ENCODE measurements around the gene PDGFRB.

PDGFRB gene

DNA sequence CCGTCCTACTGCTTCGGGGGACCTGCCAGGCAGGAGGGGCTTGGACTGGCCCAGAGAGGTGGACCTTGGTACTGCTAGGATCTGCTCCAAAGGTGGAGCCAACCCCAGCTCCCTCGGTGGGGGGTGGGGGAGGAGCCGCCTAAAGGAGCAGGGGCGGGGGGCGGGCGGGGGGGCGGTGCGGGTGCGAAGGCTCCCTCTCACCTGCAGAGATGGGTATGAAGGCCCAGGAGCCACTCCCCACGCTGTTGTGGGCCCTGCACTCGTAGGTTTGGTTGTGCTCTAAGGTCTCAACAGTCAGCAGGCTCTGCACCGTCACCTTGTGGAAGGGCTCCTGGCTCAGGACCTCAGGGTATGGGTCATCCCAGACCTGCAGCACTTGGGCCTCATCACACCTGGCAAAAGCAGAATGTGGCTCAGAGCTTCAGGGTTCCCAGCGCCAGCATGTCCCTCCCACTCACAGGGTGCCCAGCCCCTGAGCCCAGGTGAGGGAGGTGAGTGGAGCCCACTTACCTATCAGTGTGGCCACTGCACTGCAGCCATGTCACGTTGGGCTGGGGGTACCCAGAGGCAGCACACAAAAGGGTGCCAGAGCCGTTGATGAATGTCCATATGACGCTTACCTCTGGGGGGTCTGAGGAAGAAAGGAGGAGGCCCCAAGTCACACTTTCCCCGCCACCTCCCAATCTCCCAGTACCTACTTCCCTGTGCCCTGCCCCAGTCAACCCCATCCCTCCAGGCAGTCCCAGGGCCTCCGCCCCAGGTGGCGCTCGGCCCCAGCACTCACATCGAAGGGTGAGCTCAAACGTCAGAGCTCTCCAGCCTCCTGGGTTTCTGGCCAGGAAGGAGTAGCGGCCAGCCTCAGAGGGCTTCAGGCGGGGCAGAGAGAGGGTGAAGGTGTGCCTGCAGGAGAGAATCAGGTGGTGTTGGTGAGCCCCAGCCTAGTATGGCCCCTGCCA lies 85.7 kb downstream of the PDGFRB start:
- TF ChIP-seq CEBPB (IDR thresholded peaks at IDR 0.05) (no peak), YY1 (IDR thresholded peaks at IDR 0.05; ENCODE audit: low read depth) (no peak), EP300 (IDR thresholded peaks at IDR 0.05; ENCODE audit: borderline replicate concordance) (no peak), RAD21 (IDR thresholded peaks at IDR 0.05; ENCODE audit: low read depth) (no peak), CREB1 (IDR thresholded peaks at IDR 0.05; ENCODE audit: low read depth) (no peak), ZBTB7A (IDR thresholded peaks at IDR 0.05; ENCODE audit: low read depth) (no peak), EGR1 (IDR thresholded peaks at IDR 0.05) (no peak), FOXM1 (IDR thresholded peaks at IDR 0.05; ENCODE audit: borderline replicate concordance, low read depth) (no peak)
- TF ChIP-seq, protein P1, sequence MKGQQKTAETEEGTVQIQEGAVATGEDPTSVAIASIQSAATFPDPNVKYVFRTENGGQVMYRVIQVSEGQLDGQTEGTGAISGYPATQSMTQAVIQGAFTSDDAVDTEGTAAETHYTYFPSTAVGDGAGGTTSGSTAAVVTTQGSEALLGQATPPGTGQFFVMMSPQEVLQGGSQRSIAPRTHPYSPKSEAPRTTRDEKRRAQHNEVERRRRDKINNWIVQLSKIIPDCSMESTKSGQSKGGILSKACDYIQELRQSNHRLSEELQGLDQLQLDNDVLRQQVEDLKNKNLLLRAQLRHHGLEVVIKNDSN (IDR thresholded peaks at IDR 0.05): no peak
- TF ChIP-seq, protein P2, sequence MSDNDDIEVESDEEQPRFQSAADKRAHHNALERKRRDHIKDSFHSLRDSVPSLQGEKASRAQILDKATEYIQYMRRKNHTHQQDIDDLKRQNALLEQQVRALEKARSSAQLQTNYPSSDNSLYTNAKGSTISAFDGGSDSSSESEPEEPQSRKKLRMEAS (IDR thresholded peaks at IDR 0.05): no peak
- TF ChIP-seq, protein P3, sequence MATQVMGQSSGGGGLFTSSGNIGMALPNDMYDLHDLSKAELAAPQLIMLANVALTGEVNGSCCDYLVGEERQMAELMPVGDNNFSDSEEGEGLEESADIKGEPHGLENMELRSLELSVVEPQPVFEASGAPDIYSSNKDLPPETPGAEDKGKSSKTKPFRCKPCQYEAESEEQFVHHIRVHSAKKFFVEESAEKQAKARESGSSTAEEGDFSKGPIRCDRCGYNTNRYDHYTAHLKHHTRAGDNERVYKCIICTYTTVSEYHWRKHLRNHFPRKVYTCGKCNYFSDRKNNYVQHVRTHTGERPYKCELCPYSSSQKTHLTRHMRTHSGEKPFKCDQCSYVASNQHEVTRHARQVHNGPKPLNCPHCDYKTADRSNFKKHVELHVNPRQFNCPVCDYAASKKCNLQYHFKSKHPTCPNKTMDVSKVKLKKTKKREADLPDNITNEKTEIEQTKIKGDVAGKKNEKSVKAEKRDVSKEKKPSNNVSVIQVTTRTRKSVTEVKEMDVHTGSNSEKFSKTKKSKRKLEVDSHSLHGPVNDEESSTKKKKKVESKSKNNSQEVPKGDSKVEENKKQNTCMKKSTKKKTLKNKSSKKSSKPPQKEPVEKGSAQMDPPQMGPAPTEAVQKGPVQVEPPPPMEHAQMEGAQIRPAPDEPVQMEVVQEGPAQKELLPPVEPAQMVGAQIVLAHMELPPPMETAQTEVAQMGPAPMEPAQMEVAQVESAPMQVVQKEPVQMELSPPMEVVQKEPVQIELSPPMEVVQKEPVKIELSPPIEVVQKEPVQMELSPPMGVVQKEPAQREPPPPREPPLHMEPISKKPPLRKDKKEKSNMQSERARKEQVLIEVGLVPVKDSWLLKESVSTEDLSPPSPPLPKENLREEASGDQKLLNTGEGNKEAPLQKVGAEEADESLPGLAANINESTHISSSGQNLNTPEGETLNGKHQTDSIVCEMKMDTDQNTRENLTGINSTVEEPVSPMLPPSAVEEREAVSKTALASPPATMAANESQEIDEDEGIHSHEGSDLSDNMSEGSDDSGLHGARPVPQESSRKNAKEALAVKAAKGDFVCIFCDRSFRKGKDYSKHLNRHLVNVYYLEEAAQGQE (IDR thresholded peaks at IDR 0.05; ENCODE audit: low read depth): no peak

DNA sequence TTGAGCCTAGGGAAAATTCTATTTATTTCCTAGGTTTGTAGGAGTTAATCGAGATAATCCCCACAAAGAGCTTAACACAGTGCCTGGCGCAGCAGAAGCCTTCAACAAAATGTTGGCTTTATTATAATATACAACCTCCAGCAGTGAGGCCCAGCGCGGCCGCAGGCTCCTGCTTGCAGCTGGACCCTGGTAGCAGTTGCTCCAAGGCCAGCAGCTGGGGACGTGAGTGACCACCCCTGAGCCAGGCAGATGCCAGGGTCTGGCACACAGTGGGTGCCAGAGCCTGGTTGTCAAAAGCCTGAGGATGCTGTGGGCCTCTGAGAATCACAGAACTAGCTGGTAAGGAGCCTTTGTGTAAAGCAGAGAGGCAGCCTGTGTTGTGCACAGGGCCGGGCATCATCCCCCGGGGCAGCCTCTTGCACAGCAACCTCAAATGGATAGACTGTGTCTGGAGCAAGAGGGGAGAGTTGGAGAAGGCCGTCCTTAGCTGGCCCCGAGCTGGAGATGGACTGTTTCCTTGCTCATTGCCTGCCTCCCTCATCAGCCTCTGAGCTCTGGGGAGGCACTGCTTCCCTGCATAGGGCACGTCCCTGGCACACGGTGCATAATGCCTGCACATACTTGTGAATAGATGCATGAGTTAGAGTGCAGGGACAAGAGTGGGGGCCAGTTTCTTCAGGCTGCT lies 86.5 kb downstream of the PDGFRB start:
- no peak for TF ChIP-seq CREB1 (IDR thresholded peaks at IDR 0.05; ENCODE audit: low read depth)
- no peak for TF ChIP-seq FOXM1 (IDR thresholded peaks at IDR 0.05; ENCODE audit: borderline replicate concordance, low read depth)
- TF ChIP-seq, protein P1 (IDR thresholded peaks at IDR 0.05): no peak
- TF ChIP-seq RAD21 (IDR thresholded peaks at IDR 0.05; ENCODE audit: low read depth): no peak
- no peak for TF ChIP-seq EGR1 (IDR thresholded peaks at IDR 0.05)
- TF ChIP-seq TCF12 (IDR thresholded peaks at IDR 0.05; ENCODE audit: low read depth): no peak
- no peak for TF ChIP-seq TEAD4 (IDR thresholded peaks at IDR 0.05)
- no peak for TF ChIP-seq NFIC (IDR thresholded peaks at IDR 0.05)

DNA sequence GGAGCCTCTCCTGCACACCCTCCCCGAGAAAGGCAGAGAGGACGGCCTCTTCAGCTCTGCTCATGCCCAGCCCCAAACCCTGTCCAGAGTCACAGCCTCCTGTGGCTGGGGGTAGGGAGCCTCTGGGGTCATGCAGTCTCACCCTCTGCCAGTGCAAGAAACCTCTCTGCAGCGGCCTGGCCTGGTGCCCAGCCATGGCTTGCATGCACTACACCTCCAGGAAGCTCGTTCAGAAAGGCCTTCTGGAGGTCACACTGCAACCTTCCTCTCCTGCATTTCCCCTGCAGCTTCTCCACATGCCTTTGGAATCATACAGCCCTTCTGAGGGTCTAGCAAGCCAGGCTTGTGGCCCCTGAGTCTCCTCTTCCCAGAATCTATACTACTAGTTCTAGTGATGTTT lies 87.2 kb downstream of the PDGFRB start:
- no peak for TF ChIP-seq TAF1 (IDR thresholded peaks at IDR 0.05; ENCODE audit: low read depth)
- TF ChIP-seq, protein P3 (IDR thresholded peaks at IDR 0.05; ENCODE audit: low read depth): no peak

DNA sequence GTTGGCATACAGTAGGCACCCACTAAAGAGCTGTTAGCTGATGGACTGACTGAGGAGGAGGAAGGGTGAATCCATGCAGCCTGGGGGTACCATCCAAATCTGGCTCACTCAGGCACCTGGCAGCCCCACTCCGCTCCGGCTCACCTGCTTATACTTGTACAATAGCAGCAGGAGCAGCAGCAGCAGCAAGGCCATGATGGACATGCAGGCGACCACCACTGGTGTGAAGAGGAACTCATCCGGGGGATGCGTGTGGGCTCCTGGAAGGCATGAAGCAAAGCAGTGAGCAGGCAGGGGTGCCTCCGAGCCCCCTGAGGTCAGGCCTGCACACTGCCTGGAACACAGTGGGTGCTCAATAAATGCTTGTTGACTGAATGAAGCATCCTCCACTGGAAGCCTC lies 87.6 kb downstream of the PDGFRB start:
- no peak for TF ChIP-seq TAF1 (IDR thresholded peaks at IDR 0.05; ENCODE audit: low read depth)
- TF ChIP-seq, protein P1 (IDR thresholded peaks at IDR 0.05): no peak
- no peak for TF ChIP-seq EGR1 (IDR thresholded peaks at IDR 0.05)
- TF ChIP-seq FOXM1 (IDR thresholded peaks at IDR 0.05; ENCODE audit: borderline replicate concordance, low read depth): no peak
- no peak for TF ChIP-seq CREB1 (IDR thresholded peaks at IDR 0.05; ENCODE audit: low read depth)
- TF ChIP-seq YY1 (IDR thresholded peaks at IDR 0.05; ENCODE audit: low read depth): no peak
- TF ChIP-seq, protein P3 (IDR thresholded peaks at IDR 0.05; ENCODE audit: low read depth): no peak
- no peak for TF ChIP-seq TCF12 (IDR thresholded peaks at IDR 0.05; ENCODE audit: low read depth)
- no peak for TF ChIP-seq EP300 (IDR thresholded peaks at IDR 0.05; ENCODE audit: borderline replicate concordance)
- TF ChIP-seq ZBTB7A (IDR thresholded peaks at IDR 0.05; ENCODE audit: low read depth): no peak
- no peak for TF ChIP-seq TEAD4 (IDR thresholded peaks at IDR 0.05)
- TF ChIP-seq CEBPB (IDR thresholded peaks at IDR 0.05): no peak
- no peak for TF ChIP-seq RAD21 (IDR thresholded peaks at IDR 0.05; ENCODE audit: low read depth)
- no peak for TF ChIP-seq NFIC (IDR thresholded peaks at IDR 0.05)
- TF ChIP-seq, protein P2 (IDR thresholded peaks at IDR 0.05): no peak
